Peyer's patch (tissue), 4 donors: ENCODE data around the gene SPACA6.

Experiments used
- POLR2A ChIP-seq, 2 donors: fragments of 450-650 bp; IDR thresholded peaks; one replicate each; pipeline ENCODE4 v1.5.1; 2017; ENCODE audit warnings: antibody characterized with exemption in 2 of 2, mild to moderate bottlenecking in 2 of 2, moderate library complexity in 2 of 2
- TF ChIP-seq, protein P1 (sequence below), 6 experiments: fragments of 450-650 bp in 4 of 6; fragments of 200-600 bp in 2 of 6; sonication (generic) in 1 of 6; IDR thresholded peaks; one replicate each; pipeline ENCODE4 v1.5.1; 2017 to 2019; ENCODE audit warnings: antibody characterized with exemption in 6 of 6, mild to moderate bottlenecking in 3 of 6, moderate library complexity in 1 of 6

DNA sequence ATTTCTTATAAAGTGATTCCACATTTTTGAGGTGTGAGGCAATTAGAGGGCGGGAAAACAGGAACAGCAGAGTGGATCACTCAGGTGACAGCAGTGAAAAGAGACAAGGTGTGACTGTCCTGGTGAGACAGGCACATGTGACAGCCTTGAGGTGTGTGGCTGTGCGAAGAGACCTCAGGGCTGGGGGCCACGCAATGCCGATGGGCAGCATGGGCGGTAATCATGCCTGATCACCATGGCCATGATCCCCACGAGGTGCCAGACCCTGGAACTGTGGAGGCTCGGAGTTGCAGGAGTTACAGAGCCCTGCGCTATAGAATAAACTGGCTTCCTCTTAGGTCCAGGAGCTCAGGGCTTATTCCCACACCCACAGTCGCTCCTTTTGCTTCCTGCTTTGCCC is 2.0 kb downstream of the SPACA6 start:
- no peak for TF ChIP-seq POLR2A (IDR thresholded peaks at IDR 0.05)
- TF ChIP-seq, protein P1, sequence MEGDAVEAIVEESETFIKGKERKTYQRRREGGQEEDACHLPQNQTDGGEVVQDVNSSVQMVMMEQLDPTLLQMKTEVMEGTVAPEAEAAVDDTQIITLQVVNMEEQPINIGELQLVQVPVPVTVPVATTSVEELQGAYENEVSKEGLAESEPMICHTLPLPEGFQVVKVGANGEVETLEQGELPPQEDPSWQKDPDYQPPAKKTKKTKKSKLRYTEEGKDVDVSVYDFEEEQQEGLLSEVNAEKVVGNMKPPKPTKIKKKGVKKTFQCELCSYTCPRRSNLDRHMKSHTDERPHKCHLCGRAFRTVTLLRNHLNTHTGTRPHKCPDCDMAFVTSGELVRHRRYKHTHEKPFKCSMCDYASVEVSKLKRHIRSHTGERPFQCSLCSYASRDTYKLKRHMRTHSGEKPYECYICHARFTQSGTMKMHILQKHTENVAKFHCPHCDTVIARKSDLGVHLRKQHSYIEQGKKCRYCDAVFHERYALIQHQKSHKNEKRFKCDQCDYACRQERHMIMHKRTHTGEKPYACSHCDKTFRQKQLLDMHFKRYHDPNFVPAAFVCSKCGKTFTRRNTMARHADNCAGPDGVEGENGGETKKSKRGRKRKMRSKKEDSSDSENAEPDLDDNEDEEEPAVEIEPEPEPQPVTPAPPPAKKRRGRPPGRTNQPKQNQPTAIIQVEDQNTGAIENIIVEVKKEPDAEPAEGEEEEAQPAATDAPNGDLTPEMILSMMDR (IDR thresholded peaks at IDR 0.05) = no peak
